ENCODE results near the gene ABCC4.
"Not testable (repeated sequence)": the region's sequence is repeated elsewhere in the genome, so short reads cannot be mapped to it uniquely, and the experiment has no call there.

DNA sequence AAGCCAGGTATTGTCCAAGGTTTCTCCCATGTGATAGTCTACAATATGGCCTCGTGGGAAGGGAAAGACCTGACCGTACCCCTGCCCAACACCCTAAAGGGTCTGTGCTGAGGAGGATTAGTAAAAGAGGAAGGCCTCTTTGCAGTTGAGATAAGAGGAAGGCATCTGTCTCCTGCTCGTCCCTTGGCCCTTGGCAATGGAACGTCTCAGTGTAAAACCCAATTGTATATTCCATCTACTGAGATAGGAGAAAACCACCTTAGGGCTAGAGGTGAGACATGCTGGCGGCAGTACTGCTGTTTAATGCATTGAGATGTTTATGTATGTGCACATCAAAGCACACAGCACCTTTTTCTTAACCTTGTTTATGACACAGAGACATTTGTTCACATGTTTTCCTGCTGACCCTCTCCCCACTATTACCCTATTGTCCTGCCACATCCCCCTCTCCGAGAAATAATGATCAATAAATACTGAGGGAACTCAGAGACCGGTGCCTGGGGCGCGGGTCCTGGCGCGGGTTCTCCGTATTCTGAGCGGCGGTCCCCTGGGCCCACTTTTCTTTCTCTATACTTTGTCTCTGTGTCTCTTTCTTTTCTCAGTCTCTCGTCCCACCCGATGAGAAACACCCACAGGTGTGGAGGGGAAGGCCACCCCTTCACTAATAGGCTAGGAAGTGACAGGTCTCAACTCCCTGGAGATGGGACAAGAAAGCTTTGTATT lies 32.7 kb downstream of the ABCC4 start:
- TF ChIP-seq POLR2A (IDR thresholded peaks at IDR 0.05); POLR2AphosphoS5 (IDR thresholded peaks at IDR 0.05; ENCODE audit: insufficient read depth in 1 of 2, low read depth in 1 of 2): not testable (repeated sequence)
- TF ChIP-seq, protein P1, sequence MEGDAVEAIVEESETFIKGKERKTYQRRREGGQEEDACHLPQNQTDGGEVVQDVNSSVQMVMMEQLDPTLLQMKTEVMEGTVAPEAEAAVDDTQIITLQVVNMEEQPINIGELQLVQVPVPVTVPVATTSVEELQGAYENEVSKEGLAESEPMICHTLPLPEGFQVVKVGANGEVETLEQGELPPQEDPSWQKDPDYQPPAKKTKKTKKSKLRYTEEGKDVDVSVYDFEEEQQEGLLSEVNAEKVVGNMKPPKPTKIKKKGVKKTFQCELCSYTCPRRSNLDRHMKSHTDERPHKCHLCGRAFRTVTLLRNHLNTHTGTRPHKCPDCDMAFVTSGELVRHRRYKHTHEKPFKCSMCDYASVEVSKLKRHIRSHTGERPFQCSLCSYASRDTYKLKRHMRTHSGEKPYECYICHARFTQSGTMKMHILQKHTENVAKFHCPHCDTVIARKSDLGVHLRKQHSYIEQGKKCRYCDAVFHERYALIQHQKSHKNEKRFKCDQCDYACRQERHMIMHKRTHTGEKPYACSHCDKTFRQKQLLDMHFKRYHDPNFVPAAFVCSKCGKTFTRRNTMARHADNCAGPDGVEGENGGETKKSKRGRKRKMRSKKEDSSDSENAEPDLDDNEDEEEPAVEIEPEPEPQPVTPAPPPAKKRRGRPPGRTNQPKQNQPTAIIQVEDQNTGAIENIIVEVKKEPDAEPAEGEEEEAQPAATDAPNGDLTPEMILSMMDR (IDR thresholded peaks at IDR 0.05): not testable (repeated sequence)

All from vagina (tissue), 2 donors.